HEK293 (cell line): ENCODE data around the gene PPIA.
"Not testable (repeated sequence)": the region's sequence is repeated elsewhere in the genome, so short reads cannot be mapped to it uniquely, and the experiment has no call there.

Experiments
- CTCF ChIA-PET: fragments of 350-600 bp; formaldehyde crosslinking; extraction: SDS; loops from one replicate; lab custom pipeline; 2021; ENCODE audit warnings: antibody characterized with exemption; lab: Yijun Ruan, JAX
- POLR2A ChIA-PET: fragments of 300-600 bp; formaldehyde crosslinking; extraction: SDS; loops from one replicate; lab custom pipeline; 2020; ENCODE audit warnings: antibody characterized with exemption, inconsistent platforms; lab: Yijun Ruan, JAX
- H3K27ac ChIP-seq: fragments of 200-500 bp; sonication (Bioruptor generic); 2 replicates; pipeline ENCODE4 v1.5.1; 2014; ENCODE audit warnings: low read depth, low read length, control low read depth, inconsistent platforms; ENCODE audit errors: extremely low read depth
- H3K36me3 ChIP-seq, 2 experiments: fragments of 200-500 bp in 1 of 2; sonication (Bioruptor generic) in 1 of 2; 1 replicate in 1 of 2; 2 replicates in 1 of 2; pipeline ENCODE4 v1.5.1; 2014 to 2017; ENCODE audit warnings: inconsistent platforms in 2 of 2, low read length in 2 of 2; ENCODE audit not compliant: control insufficient read depth in 2 of 2, insufficient read depth in 1 of 2
- H3K4me1 ChIP-seq: fragments of 200-500 bp; sonication (Bioruptor generic); 2 replicates; pipeline ENCODE4 v1.5.1; 2014; ENCODE audit warnings: mild to moderate bottlenecking, low read length, inconsistent platforms; ENCODE audit not compliant: control insufficient read depth, insufficient read depth
- H3K4me3 ChIP-seq: 2 replicates; pipeline ENCODE4 v1.5.1; 2011; ENCODE audit warnings: low read depth, mild to moderate bottlenecking, control low read depth, low read length, moderate library complexity
- H3K9me3 ChIP-seq: fragments of 200-500 bp; sonication (Bioruptor generic); 2 replicates; pipeline ENCODE4 v1.5.1; 2014; ENCODE audit warnings: low read depth, low read length, inconsistent platforms; ENCODE audit not compliant: control insufficient read depth, insufficient read depth
- FEZF1 ChIP-seq: fragments of 450-650 bp; formaldehyde crosslinking; IDR thresholded peaks from 2 replicates; pipeline ENCODE4 v1.5.1; 2016; ENCODE audit warnings: missing biosample characterization, missing genetic modification characterization
- GLI4 ChIP-seq: fragments of 450-650 bp; formaldehyde crosslinking; IDR thresholded peaks from 2 replicates; pipeline ENCODE4 v1.5.1; 2016; ENCODE audit warnings: missing biosample characterization, missing genetic modification characterization
- KLF1 ChIP-seq: fragments of 450-650 bp; formaldehyde crosslinking; IDR thresholded peaks from 2 replicates; pipeline ENCODE4 v1.5.1; 2016; ENCODE audit warnings: missing biosample characterization, missing genetic modification characterization
- KLF16 ChIP-seq: fragments of 450-650 bp; formaldehyde crosslinking; IDR thresholded peaks from 2 replicates; pipeline ENCODE4 v1.5.1; 2017; ENCODE audit warnings: missing biosample characterization, missing genetic modification characterization
- ZBTB17 ChIP-seq: fragments of 450-650 bp; formaldehyde crosslinking; IDR thresholded peaks from 2 replicates; pipeline ENCODE4 v1.5.1; 2016; ENCODE audit warnings: missing biosample characterization, missing genetic modification characterization
- ZBTB8A ChIP-seq: fragments of 450-650 bp; formaldehyde crosslinking; IDR thresholded peaks from 2 replicates; pipeline ENCODE4 v1.5.1; 2016; ENCODE audit warnings: missing biosample characterization, missing genetic modification characterization
- ZFP69B ChIP-seq: fragments of 450-650 bp; formaldehyde crosslinking; IDR thresholded peaks from 2 replicates; pipeline ENCODE4 v1.5.1; 2016; ENCODE audit warnings: missing biosample characterization, missing genetic modification characterization
- ZNF2 ChIP-seq: fragments of 450-650 bp; formaldehyde crosslinking; IDR thresholded peaks from 2 replicates; pipeline ENCODE4 v1.5.1; 2016; ENCODE audit warnings: missing biosample characterization, missing genetic modification characterization
- ZNF335 ChIP-seq: fragments of 450-650 bp; formaldehyde crosslinking; conservative IDR thresholded peaks from 2 replicates; pipeline ENCODE4 v1.5.1; 2016; ENCODE audit warnings: missing biosample characterization, missing genetic modification characterization
- ZNF664 ChIP-seq: fragments of 450-650 bp; formaldehyde crosslinking; IDR thresholded peaks from 2 replicates; pipeline ENCODE4 v1.5.1; 2016; ENCODE audit warnings: missing biosample characterization, missing genetic modification characterization
- ZNF843 ChIP-seq: fragments of 450-650 bp; formaldehyde crosslinking; IDR thresholded peaks from 2 replicates; pipeline ENCODE4 v1.5.1; 2016; ENCODE audit warnings: missing biosample characterization, missing genetic modification characterization
- TF ChIP-seq, protein P1 (sequence below): fragments of 450-650 bp; formaldehyde crosslinking; IDR thresholded peaks from 2 replicates; pipeline ENCODE4 v1.5.1; 2016; ENCODE audit warnings: missing biosample characterization, missing genetic modification characterization
- TF ChIP-seq, protein P2 (sequence below): fragments of 450-650 bp; formaldehyde crosslinking; IDR thresholded peaks from 2 replicates; pipeline ENCODE4 v1.5.1; 2016; ENCODE audit warnings: missing biosample characterization, missing genetic modification characterization
- TF ChIP-seq, protein P3 (sequence below): fragments of 450-650 bp; formaldehyde crosslinking; IDR thresholded peaks from 2 replicates; pipeline ENCODE4 v1.5.1; 2017; ENCODE audit warnings: missing biosample characterization, missing genetic modification characterization
- TF ChIP-seq, protein P4 (sequence below): fragments of 450-650 bp; formaldehyde crosslinking; optimal IDR thresholded peaks from 2 replicates; pipeline ENCODE3; 2016; ENCODE audit warnings: missing biosample characterization, mild to moderate bottlenecking, missing genetic modification characterization
- TF ChIP-seq, protein P5 (sequence below): fragments of 450-650 bp; formaldehyde crosslinking; IDR thresholded peaks from 2 replicates; pipeline ENCODE4 v1.5.1; 2016; ENCODE audit warnings: missing biosample characterization, missing genetic modification characterization
- TF ChIP-seq, protein P6 (sequence below): fragments of 450-650 bp; formaldehyde crosslinking; IDR thresholded peaks from 2 replicates; pipeline ENCODE4 v1.5.1; 2016; ENCODE audit warnings: missing biosample characterization, missing genetic modification characterization

The PPIA gene

DNA sequence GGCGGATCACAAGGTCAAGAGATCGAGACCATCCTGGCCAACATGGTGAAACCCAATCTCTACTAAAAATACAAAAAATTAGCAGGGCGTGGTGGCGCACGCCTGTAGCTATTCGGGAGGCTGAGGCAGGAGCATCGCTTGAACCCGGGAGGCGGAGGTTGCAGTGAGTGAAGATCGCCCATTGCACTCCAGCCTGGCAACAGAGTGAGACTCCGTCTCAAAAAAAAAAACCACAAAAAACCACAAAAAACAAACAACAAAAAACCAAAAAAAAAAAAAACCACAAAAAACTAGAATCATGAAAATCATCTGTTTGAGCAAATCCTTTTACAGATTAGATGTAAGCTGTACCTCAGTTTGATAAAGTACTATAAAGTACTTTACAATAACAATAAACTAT, 49.9 kb downstream of the PPIA start:
- POLR2A ChIA-PET = interaction anchor here (0.6 to 2.3 kb wide), 6 partner anchors 21 to 437 kb away, joined by 3 to 15 read pairs (median 6); partner anchors contain the start of gene OGDH
- TF ChIP-seq KLF16 (0 out of 2 replicates have a peak, but pooled peaks have one; percentile 28), ZNF664 (peak; percentile 68; the same call in 1 of the 2 replicates), GLI4 (tag by site-specific recombination) (peak; percentile 60; the same call in 1 of the 2 replicates), ZNF335 (tag by site-specific recombination) (peak; percentile 37; the same call in 1 of the 2 replicates), ZBTB8A (tag by site-specific recombination) (0 out of 2 replicates have a peak, but pooled peaks have one; percentile 16), ZNF2 (tag by site-specific recombination) (0 out of 2 replicates have a peak, but pooled peaks have one; percentile 51), ZFP69B (tag by site-specific recombination) (peak; percentile 43; the same call in 1 of the 2 replicates), ZBTB17 (tag by site-specific recombination) (peak; percentile 74), KLF1 (tag by site-specific recombination) (peak; percentile 65), ZNF843 (tag by site-specific recombination) (0 out of 2 replicates have a peak, but pooled peaks have one; percentile 15), FEZF1 (tag by site-specific recombination) (0 out of 2 replicates have a peak, but pooled peaks have one; percentile 5)
- TF ChIP-seq, protein P1, sequence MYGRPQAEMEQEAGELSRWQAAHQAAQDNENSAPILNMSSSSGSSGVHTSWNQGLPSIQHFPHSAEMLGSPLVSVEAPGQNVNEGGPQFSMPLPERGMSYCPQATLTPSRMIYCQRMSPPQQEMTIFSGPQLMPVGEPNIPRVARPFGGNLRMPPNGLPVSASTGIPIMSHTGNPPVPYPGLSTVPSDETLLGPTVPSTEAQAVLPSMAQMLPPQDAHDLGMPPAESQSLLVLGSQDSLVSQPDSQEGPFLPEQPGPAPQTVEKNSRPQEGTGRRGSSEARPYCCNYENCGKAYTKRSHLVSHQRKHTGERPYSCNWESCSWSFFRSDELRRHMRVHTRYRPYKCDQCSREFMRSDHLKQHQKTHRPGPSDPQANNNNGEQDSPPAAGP (tag by site-specific recombination) = 0 out of 2 replicates have a peak, but pooled peaks have one; percentile 22
- TF ChIP-seq, protein P2, sequence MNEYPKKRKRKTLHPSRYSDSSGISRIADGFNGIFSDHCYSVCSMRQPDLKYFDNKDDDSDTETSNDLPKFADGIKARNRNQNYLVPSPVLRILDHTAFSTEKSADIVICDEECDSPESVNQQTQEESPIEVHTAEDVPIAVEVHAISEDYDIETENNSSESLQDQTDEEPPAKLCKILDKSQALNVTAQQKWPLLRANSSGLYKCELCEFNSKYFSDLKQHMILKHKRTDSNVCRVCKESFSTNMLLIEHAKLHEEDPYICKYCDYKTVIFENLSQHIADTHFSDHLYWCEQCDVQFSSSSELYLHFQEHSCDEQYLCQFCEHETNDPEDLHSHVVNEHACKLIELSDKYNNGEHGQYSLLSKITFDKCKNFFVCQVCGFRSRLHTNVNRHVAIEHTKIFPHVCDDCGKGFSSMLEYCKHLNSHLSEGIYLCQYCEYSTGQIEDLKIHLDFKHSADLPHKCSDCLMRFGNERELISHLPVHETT (tag by site-specific recombination) = peak; percentile 35; the same call in 1 of the 2 replicates
- TF ChIP-seq, protein P3, sequence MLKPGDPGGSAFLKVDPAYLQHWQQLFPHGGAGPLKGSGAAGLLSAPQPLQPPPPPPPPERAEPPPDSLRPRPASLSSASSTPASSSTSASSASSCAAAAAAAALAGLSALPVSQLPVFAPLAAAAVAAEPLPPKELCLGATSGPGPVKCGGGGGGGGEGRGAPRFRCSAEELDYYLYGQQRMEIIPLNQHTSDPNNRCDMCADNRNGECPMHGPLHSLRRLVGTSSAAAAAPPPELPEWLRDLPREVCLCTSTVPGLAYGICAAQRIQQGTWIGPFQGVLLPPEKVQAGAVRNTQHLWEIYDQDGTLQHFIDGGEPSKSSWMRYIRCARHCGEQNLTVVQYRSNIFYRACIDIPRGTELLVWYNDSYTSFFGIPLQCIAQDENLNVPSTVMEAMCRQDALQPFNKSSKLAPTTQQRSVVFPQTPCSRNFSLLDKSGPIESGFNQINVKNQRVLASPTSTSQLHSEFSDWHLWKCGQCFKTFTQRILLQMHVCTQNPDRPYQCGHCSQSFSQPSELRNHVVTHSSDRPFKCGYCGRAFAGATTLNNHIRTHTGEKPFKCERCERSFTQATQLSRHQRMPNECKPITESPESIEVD (tag by site-specific recombination) = peak; percentile 97
- TF ChIP-seq, protein P4, sequence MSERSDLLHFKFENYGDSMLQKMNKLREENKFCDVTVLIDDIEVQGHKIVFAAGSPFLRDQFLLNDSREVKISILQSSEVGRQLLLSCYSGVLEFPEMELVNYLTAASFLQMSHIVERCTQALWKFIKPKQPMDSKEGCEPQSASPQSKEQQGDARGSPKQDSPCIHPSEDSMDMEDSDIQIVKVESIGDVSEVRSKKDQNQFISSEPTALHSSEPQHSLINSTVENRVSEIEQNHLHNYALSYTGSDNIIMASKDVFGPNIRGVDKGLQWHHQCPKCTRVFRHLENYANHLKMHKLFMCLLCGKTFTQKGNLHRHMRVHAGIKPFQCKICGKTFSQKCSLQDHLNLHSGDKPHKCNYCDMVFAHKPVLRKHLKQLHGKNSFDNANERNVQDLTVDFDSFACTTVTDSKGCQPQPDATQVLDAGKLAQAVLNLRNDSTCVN = peak; percentile 19
- TF ChIP-seq, protein P5, sequence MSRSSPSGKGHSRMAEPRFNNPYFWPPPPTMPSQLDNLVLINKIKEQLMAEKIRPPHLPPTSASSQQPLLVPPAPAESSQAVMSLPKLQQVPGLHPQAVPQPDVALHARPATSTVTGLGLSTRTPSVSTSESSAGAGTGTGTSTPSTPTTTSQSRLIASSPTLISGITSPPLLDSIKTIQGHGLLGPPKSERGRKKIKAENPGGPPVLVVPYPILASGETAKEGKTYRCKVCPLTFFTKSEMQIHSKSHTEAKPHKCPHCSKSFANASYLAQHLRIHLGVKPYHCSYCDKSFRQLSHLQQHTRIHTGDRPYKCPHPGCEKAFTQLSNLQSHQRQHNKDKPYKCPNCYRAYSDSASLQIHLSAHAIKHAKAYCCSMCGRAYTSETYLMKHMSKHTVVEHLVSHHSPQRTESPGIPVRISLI = peak; percentile 99
- TF ChIP-seq, protein P6, sequence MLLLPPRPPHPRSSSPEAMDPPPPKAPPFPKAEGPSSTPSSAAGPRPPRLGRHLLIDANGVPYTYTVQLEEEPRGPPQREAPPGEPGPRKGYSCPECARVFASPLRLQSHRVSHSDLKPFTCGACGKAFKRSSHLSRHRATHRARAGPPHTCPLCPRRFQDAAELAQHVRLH (tag by site-specific recombination) = peak; percentile 51; the same call in 1 of the 2 replicates
- CTCF ChIA-PET = interaction anchor here (0.6 to 2.1 kb wide), 9 partner anchors 11 to 290 kb away, joined by 3 to 8 read pairs (median 4); no protein-coding TSS in a partner anchor
- Histone ChIP-seq H3K4me3 (peak overlapping the region; percentile 77), H3K4me1 (peaks cover 12% of the 10 kb centered on the region), H3K36me3 (peaks cover 12 to 13% of the 10 kb centered on the region in 2 experiments; a peak in 2 of 3 replicates)
- not testable (repeated sequence) for H3K9me3 ChIP-seq, H3K27ac ChIP-seq
